Fibroblast of skin of right quadriceps (primary cell): Measurements from ENCODE around the gene SPAG17.

Experiments
- DNase-seq: peaks from one replicate; pipeline ENCODE4 v3.0.0-alpha.2; 2013

The SPAG17 gene

GRCh38 chr1:118047650-118048224 is 137.3 kb downstream of the SPAG17 start:
- no peak for DNase-seq

GRCh38 chr1:118047006-118047649 is 137.9 kb downstream of the SPAG17 start:
- DNase-seq, result no peak

GRCh38 chr1:118043624-118044023 is 141.4 kb downstream of the SPAG17 start:
- DNase-seq, result no peak

GRCh38 chr1:118042501-118042900 is 142.5 kb downstream of the SPAG17 start:
- peak; percentile 64 for DNase-seq

GRCh38 chr1:118039170-118039569 is 145.9 kb downstream of the SPAG17 start:
- no peak for DNase-seq

- DNase-seq, result no peak
Measured at GRCh38 chr1:118032883-118033282, 152.1 kb downstream of the SPAG17 start.

- no peak for DNase-seq
Measured at GRCh38 chr1:118028267-118028666, 156.8 kb downstream of the SPAG17 start.

GRCh38 chr1:118023199-118023598 is 161.8 kb downstream of the SPAG17 start:
- peak; percentile 4 for DNase-seq

GRCh38 chr1:118021668-118022067 is 163.4 kb downstream of the SPAG17 start:
- DNase-seq, result peak; percentile 27

GRCh38 chr1:118018060-118018459 is 167.0 kb downstream of the SPAG17 start:
- no peak for DNase-seq

GRCh38 chr1:118013938-118014337 is 171.1 kb downstream of the SPAG17 start:
- DNase-seq, result no peak

- DNase-seq, result no peak
Measured at GRCh38 chr1:118013336-118013735, 171.7 kb downstream of the SPAG17 start.

GRCh38 chr1:118012515-118013124 is 172.4 kb downstream of the SPAG17 start:
- no peak for DNase-seq

GRCh38 chr1:118008011-118008410 is 177.0 kb downstream of the SPAG17 start:
- no peak for DNase-seq

GRCh38 chr1:118007391-118007790 is 177.6 kb downstream of the SPAG17 start:
- no peak for DNase-seq

- DNase-seq, result no peak
Measured at GRCh38 chr1:118004312-118004711, 180.7 kb downstream of the SPAG17 start.

GRCh38 chr1:117985973-117986372 is 199.1 kb downstream of the SPAG17 start:
- DNase-seq, result no peak

GRCh38 chr1:117985239-117985638 is 199.8 kb downstream of the SPAG17 start:
- no peak for DNase-seq

GRCh38 chr1:117981455-117982192 is 203.4 kb downstream of the SPAG17 start:
- no peak for DNase-seq

GRCh38 chr1:117976381-117976780 is 208.6 kb downstream of the SPAG17 start:
- DNase-seq, result no peak

GRCh38 chr1:117971777-117972176 is 213.3 kb downstream of the SPAG17 start:
- DNase-seq, result no peak

GRCh38 chr1:117970252-117970651 is 214.8 kb downstream of the SPAG17 start:
- no peak for DNase-seq

- DNase-seq, result peak; percentile 35
Measured at GRCh38 chr1:117967881-117968280, 217.1 kb downstream of the SPAG17 start.

- peak; percentile 60 for DNase-seq
Measured at GRCh38 chr1:117967477-117967876, 217.6 kb downstream of the SPAG17 start.
